Neural progenitor cell (in vitro differentiated cells): ENCODE measurements around the gene NSUN7. TPM values are rescaled to one million over a fixed set of nuclear protein-coding genes. Genes with fewer than 3 reads are reported as not detected.
A peak's percentile ranks its signal among the peaks of the same experiment; 100 is the strongest.

Source experiments
- DNase-seq: peaks from one replicate; pipeline ENCODE4 v3.0.0-alpha.2; 2016; ENCODE audit warnings: low spot score
- H2AFZ ChIP-seq: fragments of 200-600 bp; sonication (generic); replicated peaks from 2 replicates; pipeline ENCODE4 v1.6.1; 2016; ENCODE audit warnings: antibody characterized with exemption
- H3F3A ChIP-seq: fragments of 200-600 bp; sonication (generic); 2 replicates; pipeline ENCODE4 v1.6.1; 2016; ENCODE audit warnings: antibody characterized with exemption, low read depth
- H3K27ac ChIP-seq: fragments of 200-600 bp; sonication (generic); 2 replicates; pipeline ENCODE4 v1.5.1; 2016; ENCODE audit warnings: mild to moderate bottlenecking
- H3K27me3 ChIP-seq: fragments of 200-600 bp; sonication (generic); 2 replicates; pipeline ENCODE4 v1.6.1; 2016; ENCODE audit warnings: mild to moderate bottlenecking, moderate library complexity
- H3K36me3 ChIP-seq: fragments of 200-600 bp; sonication (generic); 2 replicates; pipeline ENCODE4 v1.5.1; 2016
- H3K4me1 ChIP-seq: fragments of 200-600 bp; sonication (generic); 2 replicates; pipeline ENCODE4 v1.6.1; 2016; ENCODE audit warnings: mixed run types
- H3K4me2 ChIP-seq: fragments of 200-600 bp; sonication (generic); 2 replicates; pipeline ENCODE4 v1.6.1; 2016
- H3K4me3 ChIP-seq: fragments of 200-600 bp; sonication (generic); 2 replicates; pipeline ENCODE4 v1.5.1; 2016
- H3K79me2 ChIP-seq: fragments of 200-600 bp; sonication (generic); 2 replicates; pipeline ENCODE4 v1.6.1; 2016; ENCODE audit warnings: low read depth
- H3K9ac ChIP-seq: fragments of 200-600 bp; sonication (generic); 2 replicates; pipeline ENCODE4 v1.6.1; 2016
- H3K9me3 ChIP-seq: fragments of 200-600 bp; sonication (generic); 2 replicates; pipeline ENCODE4 v1.5.1; 2016; ENCODE audit warnings: low read depth
- H4K20me1 ChIP-seq: fragments of 200-600 bp; sonication (generic); 2 replicates; pipeline ENCODE4 v1.6.1; 2016; ENCODE audit warnings: low read depth
- H3K27ac Mint-ChIP-seq: 3 replicates; pipeline ENCODE4 v1.8.0; 2021; ENCODE audit warnings: mixed read lengths
- H3K27me3 Mint-ChIP-seq: 2 replicates; pipeline ENCODE4 v1.8.0; 2022; ENCODE audit warnings: low read depth, mild to moderate bottlenecking, inconsistent platforms, moderate library complexity, mixed read lengths; ENCODE audit not compliant: insufficient read depth
- H3K36me3 Mint-ChIP-seq: 3 replicates; pipeline ENCODE4 v1.8.0; 2021; ENCODE audit warnings: mixed read lengths
- H3K4me1 Mint-ChIP-seq: 3 replicates; pipeline ENCODE4 v1.8.0; 2021; ENCODE audit warnings: mixed read lengths
- H3K4me3 Mint-ChIP-seq: 3 replicates; pipeline ENCODE4 v1.8.0; 2021; ENCODE audit warnings: mild to moderate bottlenecking, moderate library complexity, mixed read lengths
- H3K9me3 Mint-ChIP-seq: 3 replicates; pipeline ENCODE4 v1.8.0; 2020; ENCODE audit warnings: mixed read lengths
- CTCF ChIP-seq: fragments of 200-600 bp; sonication (generic); IDR thresholded peaks from 2 replicates; pipeline ENCODE4 v1.5.1; 2017; ENCODE audit warnings: antibody characterized with exemption, mild to moderate bottlenecking
- EZH2 ChIP-seq: fragments of 200-600 bp; sonication (generic); IDR thresholded peaks from 2 replicates; pipeline ENCODE4 v1.6.1; 2017; ENCODE audit warnings: antibody characterized with exemption, mild to moderate bottlenecking, moderate library complexity
- EZH2phosphoT487 ChIP-seq: fragments of 200-600 bp; sonication (generic); IDR thresholded peaks from 2 replicates; pipeline ENCODE4 v1.6.1; 2017; ENCODE audit warnings: antibody characterized with exemption
- total RNA-seq: library from RNA; depleted of rRNA; stranded (reverse); fragments of >200 nt; gene quantifications from 2 replicates; pipeline ENCODE4 v1.2.3, GENCODE V29; 2015; ENCODE audit warnings: low replicate concordance

NSUN7 gene
- total RNA-seq, 1 donor from 2014 or later = 37.4 TPM

GRCh38 chr4:40845154-40845835 is 95.5 kb downstream of the NSUN7 start:
- peaks cover 53% of the 10 kb centered on the region for H4K20me1 ChIP-seq
- DNase-seq = no peak
- H3K27me3 ChIP-seq = no peaks in the 10 kb centered on the region
- H3K27ac Mint-ChIP-seq = peak overlapping the region; percentile 43
- no peaks in the 10 kb centered on the region for H3K27me3 Mint-ChIP-seq
- peaks cover 4% of the 10 kb centered on the region for H3K36me3 Mint-ChIP-seq
- peaks cover 28% of the 10 kb centered on the region for H3F3A ChIP-seq
- no peaks in the 10 kb centered on the region for H3K9me3 Mint-ChIP-seq
- H2AFZ ChIP-seq = no peak overlapping the region
- peaks cover 83% of the 10 kb centered on the region for H3K79me2 ChIP-seq
- no peak overlapping the region for H3K9ac ChIP-seq
- H3K36me3 ChIP-seq = no peaks in the 10 kb centered on the region
- H3K27ac ChIP-seq = no peak overlapping the region
- TF ChIP-seq EZH2 (no peak), EZH2phosphoT487 (no peak), CTCF (no peak)
- H3K4me1 Mint-ChIP-seq = peaks cover 61% of the 10 kb centered on the region
- H3K4me2 ChIP-seq = no peak overlapping the region
- peaks cover 44% of the 10 kb centered on the region for H3K4me1 ChIP-seq
- no peak overlapping the region for H3K4me3 ChIP-seq
- H3K9me3 ChIP-seq = no peaks in the 10 kb centered on the region
- no peak overlapping the region for H3K4me3 Mint-ChIP-seq

GRCh38 chr4:40846532-40846931 is 96.8 kb downstream of the NSUN7 start:
- no peak overlapping the region for H3K4me3 Mint-ChIP-seq
- Histone ChIP-seq H2AFZ (no peak overlapping the region), H3K79me2 (peaks cover 85% of the 10 kb centered on the region), H3K27me3 (no peaks in the 10 kb centered on the region), H4K20me1 (peaks cover 56% of the 10 kb centered on the region), H3K4me2 (peak overlapping the region; percentile 33), H3K36me3 (no peaks in the 10 kb centered on the region), H3K4me3 (no peak overlapping the region), H3K9me3 (no peaks in the 10 kb centered on the region), H3K4me1 (peaks cover 40% of the 10 kb centered on the region), H3K27ac (no peak overlapping the region), H3F3A (peaks cover 28% of the 10 kb centered on the region), H3K9ac (no peak overlapping the region)
- H3K27ac Mint-ChIP-seq = peak overlapping the region; percentile 24
- peaks cover 55% of the 10 kb centered on the region for H3K4me1 Mint-ChIP-seq
- H3K27me3 Mint-ChIP-seq = peaks cover 4% of the 10 kb centered on the region
- H3K9me3 Mint-ChIP-seq = no peaks in the 10 kb centered on the region
- H3K36me3 Mint-ChIP-seq = peaks cover 4% of the 10 kb centered on the region
- DNase-seq = no peak
- TF ChIP-seq EZH2 (no peak), EZH2phosphoT487 (no peak), CTCF (no peak)

- H3K27ac ChIP-seq = peak overlapping the region; percentile 49
- Mint-ChIP-seq H3K27ac (peak overlapping the region; percentile 72), H3K9me3 (no peaks in the 10 kb centered on the region), H3K36me3 (peaks cover 4% of the 10 kb centered on the region), H3K4me3 (no peak overlapping the region), H3K4me1 (peaks cover 45% of the 10 kb centered on the region), H3K27me3 (peaks cover 4% of the 10 kb centered on the region)
- peaks cover 47% of the 10 kb centered on the region for H4K20me1 ChIP-seq
- peaks cover 33% of the 10 kb centered on the region for H3K4me1 ChIP-seq
- DNase-seq = peak; percentile 52
- no peaks in the 10 kb centered on the region for H3K27me3 ChIP-seq
- peak overlapping the region; percentile 23 for H3K4me3 ChIP-seq
- no peak overlapping the region for H2AFZ ChIP-seq
- peaks cover 24% of the 10 kb centered on the region for H3F3A ChIP-seq
- no peaks in the 10 kb centered on the region for H3K9me3 ChIP-seq
- H3K79me2 ChIP-seq = peaks cover 88% of the 10 kb centered on the region
- H3K4me2 ChIP-seq = peak overlapping the region; percentile 72
- H3K36me3 ChIP-seq = no peaks in the 10 kb centered on the region
- no peak for TF ChIP-seq EZH2phosphoT487
- no peak for TF ChIP-seq EZH2
- no peak for TF ChIP-seq CTCF
- H3K9ac ChIP-seq = no peak overlapping the region
Observed at GRCh38 chr4:40848251-40848650, 98.5 kb downstream of the NSUN7 start.
